Stimulated activated CD4-positive, alpha-beta T cell treated with anti-CD3 and anti-CD28 coated beads, Interleukin-12 subunit alpha, Interleukin-12 subunit beta, amount 100 ng/mL, for 48 hours (primary cell): ENCODE data around the gene CANT1.
"Not testable (repeated sequence)": the region's sequence is repeated elsewhere in the genome, so short reads cannot be mapped to it uniquely, and the experiment has no call there.

Experiments used
- DNase-seq, 3 donors: peaks; one replicate each; pipeline ENCODE4 v3.0.0-alpha.2; 2020; ENCODE audit warnings: low read depth in 2 of 3, low spot score in 1 of 3

The CANT1 gene

DNA sequence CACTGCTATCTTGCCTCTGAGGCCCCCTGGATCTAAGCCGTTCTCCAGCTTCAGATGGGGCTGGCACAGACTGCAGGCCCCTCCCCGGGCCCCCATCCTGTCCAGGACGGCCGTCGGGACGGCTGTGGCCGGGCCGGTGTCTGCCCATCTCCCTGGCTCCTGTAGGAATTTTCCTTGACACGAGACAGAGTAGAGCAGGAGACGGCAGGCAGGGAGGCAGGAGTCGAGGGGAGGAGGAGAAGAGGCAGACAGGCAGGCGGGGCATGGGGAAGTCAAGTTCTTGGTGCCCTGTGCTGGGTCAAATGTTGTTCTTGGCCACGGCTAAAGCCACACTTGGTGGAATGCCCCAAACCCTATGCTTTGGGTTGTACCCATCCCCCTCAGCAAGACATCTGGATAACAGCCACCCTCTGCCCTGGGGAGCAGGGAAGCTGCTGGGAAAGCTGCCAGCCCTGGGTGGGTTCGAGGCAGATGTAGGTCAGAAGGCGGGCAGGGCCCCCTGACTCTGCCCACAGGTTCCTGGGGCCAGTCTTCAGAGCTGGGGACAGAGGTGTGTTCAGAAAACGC is 18.4 kb upstream of the CANT1 start:
- DNase-seq: no peak

DNA sequence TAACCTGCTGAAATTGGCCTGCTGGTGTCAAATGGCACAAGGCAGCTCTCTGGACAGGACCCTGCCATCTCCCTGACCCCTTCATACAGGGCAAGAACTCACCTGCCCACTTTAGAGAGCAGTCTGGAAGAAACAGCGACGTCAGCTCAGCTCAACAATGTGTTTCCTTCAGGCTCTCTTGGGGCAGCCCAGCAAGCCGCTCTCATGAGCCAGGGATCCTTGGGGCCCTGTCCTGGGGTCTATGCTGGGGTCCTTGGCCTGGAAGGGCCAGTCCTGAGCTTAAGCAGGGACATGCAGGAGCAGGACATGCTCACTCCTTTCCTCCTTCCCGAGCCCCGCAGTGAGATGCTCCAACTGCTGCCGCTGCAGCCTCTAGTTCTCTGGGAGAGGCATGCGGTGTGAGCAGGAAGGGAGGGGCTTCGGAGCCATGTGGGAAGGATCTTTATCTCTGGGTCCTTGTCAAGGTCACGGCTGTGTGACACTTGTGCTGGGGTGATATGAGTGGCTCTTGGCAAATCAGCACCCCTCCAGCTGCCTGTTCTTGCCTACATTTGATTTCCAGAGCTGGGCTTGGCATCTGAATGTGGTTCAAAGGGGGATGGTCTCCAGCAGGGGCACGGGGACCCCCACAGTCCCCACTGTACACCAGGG is 17.8 kb upstream of the CANT1 start:
- DNase-seq: no peak

DNA sequence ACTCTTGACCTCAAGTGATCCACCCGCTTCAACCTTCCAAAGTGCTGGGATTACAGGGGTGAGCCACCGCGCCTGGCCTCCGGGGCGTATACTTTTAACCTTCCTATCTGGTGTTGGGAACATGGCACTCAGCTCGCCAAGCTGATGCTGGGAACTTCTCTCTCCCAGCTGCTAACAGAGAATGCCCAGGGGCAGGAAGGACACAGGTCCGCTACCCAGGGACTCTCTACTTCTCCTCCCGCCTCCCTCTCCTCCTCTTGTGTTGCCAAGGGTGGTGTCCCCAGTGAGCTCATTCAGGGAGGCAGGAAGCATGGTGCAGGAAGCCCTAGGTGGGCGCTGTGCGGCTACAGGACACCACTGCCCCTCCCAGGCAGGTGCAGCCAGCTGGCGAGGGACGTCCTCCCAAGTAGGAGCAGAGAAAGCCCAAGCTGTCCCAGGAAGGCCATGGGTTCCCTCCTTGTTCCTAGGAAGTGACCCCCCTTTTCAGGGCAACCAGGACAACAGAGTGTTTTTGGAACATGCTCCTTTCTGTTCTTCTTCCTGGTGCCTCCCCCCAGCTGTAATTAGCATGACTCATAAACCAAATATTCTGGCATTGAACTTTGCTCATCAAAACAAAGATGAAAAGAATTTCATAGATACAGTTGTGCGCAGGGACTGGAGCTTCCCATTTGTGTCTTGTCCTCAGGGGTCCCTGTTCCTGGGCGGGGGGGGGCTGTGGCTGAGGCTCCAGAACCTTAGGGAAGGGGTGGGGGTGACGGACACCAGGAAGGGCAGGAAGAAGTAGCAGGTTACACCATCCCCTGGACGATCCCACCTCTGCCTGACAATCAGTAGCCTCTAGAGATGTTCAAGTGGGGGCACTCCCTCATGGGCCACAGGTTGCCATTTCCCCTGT is 17.1 kb upstream of the CANT1 start:
- no peak for DNase-seq

- DNase-seq: no peak
Measured at GRCh38 chr17:79024901-79025737, 15.6 kb upstream of the CANT1 start.

DNA sequence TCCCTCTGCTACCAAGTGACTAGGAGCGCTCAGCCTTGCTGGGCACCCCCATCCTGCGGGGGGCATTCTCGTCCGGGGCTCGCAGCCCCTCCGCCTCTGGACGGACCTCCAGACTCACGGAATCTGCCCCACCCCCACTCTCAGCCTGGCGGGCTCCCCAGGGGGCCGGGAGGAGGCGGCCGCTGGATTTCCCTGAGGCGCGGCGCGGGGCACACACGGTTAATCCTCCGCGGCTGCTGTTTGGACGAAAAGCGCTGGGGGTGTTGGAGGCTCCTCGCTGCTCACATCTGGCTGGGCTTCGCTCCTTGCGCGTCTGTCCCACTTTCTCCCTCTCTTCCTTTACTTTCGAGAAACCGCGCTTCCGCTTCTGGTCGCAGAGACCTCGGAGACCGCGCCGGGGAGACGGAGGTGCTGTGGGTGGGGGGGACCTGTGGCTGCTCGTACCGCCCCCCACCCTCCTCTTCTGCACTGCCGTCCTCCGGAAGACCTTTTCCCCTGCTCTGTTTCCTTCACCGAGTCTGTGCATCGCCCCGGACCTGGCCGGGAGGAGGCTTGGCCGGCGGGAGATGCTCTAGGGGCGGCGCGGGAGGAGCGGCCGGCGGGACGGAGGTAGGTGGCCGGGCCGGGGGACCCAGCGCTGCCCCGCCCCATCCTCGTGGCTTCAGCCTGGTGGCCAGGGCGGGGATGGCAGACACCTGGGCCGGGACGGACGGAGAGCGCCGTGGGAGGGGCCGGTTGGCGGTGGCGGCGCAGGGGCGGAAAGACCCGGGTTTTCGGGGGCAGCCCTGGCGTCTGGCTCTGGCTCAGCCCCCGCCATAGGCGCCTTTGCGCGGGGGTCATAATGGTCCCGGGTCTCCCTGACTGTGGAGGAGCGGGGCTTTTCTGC is 14.6 kb upstream of the CANT1 start, which contains the start of gene C1QTNF1:
Gene C1QTNF1 (plus strand): TSS at position 284 of the 886 bp plus-strand sequence. CDS start 19,800 bp downstream, outside the sequence.
- peak in 2 of 3 donors; percentile 18 to 22 for DNase-seq

DNA sequence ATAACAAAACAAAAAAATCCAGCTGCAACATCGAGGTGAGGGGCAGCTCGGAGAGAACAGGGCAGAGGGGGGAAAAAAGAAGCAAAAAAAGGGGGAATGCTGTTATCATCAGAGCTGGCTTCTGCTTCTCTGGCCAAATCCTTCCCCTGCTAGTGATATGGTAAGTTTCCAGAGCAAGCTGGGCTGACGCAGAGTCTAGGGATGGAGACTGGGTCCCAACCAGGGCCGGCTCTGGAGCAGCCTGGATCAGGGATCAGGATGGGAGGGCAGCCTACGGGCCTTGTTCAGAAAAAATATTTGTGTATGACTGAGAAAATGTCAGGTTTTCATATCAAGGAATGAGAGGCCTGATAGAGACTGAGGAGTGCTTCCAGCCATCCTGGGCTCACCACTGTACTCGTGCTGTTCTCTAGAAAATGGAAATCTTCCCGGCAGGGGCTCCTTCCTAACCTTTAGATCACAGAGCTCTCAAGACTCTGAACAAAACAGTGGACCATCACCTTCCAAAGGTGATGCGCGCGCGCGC is 13.7 kb upstream of the CANT1 start:
- no peak for DNase-seq

DNA sequence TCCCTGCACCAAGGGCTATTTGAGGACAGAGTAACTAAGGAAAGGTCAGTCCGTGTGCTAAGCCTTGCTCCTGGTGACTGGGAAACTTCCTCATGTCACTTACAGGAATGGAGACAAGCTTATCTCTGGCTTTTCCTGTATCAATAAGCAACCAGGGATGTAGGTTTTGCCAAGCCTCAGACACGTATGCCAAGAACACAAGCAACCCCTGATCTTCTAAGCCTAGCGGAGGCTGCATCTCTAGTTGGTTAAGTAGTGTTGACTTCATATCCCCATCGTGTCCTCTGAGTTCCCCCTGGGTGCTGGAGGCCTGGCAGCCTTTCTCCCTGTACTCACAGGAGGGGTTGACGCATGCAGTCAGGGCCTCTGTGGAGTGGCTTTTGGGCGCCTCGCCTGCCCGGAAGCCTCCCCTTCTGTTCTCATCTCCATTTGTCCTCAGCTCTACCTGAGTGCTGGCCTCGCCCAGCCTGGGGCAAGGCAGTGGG is 13.0 kb upstream of the CANT1 start:
- DNase-seq: no peak

- not testable (repeated sequence) for DNase-seq
Measured at GRCh38 chr17:79021929-79022328, 12.4 kb upstream of the CANT1 start.

DNA sequence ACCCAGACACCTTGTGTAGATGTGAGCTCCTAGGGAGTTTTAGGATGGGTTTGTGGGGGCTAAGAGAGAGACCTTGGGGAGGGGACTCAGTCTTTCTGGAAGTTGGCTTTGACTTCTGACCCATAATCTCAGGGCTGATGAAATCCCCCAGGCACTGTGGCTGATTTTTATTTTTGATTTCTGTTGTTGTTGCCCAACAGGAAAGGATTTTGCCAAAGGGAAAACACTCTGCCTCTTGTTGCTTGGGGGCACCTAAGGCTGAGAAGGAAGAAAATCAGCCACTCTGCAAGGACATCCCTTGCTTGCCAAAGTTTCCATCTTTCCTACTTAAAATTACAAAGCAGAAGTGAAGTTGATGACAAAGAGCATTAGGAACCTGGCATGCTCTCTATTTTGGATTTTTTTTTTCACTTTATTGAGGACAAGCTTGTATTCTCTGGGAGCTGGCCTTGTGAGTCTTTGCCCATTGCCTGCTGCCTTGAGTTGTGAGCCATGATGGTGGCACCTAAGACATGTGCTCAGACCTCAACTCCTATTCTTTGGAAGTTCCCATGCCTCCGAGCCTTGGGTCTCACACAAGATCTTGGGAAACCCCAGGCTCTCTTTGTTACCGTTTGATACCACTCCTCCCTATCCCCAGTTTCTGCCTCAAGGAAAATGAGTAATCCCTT is 11.2 kb upstream of the CANT1 start:
- no peak for DNase-seq

GRCh38 chr17:79019632-79020584 is 10.3 kb upstream of the CANT1 start:
- peak in 2 of 3 donors; percentile 24 to 43 for DNase-seq

DNA sequence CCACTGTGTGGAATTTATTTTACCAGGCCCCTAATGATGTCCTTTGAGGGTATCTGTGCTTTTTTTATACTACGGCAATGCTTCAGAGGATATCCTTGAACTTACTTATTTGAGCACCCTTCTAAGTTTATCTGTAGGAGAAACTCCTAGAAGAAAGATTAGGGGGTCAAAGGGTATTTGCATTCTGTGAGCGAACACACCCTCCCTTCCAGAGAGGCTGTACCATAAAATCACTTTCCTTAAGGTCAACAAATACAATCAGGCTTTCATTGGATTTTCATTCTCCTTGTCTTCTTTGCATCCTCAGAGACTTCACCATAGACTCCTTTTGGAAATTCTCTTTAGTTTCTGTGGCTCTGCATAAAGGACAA is 9.7 kb upstream of the CANT1 start:
- no peak for DNase-seq

DNA sequence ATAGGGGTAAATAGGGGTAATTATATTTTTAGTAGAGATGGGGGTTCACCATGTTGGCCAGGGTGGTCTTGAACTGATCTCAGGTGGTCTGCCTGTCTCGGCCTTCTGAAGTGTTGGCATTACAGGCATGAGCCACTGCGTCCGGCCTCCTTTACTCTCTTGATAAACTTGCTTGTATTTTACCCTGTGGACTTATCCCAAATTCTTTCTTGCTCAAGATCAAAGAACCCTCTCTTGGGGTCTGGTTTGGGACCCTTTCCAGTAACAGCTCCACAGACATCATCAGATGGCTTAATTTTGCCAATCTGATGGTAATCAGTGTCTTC is 8.8 kb upstream of the CANT1 start:
- DNase-seq: no peak

GRCh38 chr17:79017546-79018369 is 8.2 kb upstream of the CANT1 start:
- DNase-seq: no peak

GRCh38 chr17:79014158-79014758 is 4.7 kb upstream of the CANT1 start:
- DNase-seq: no peak

DNA sequence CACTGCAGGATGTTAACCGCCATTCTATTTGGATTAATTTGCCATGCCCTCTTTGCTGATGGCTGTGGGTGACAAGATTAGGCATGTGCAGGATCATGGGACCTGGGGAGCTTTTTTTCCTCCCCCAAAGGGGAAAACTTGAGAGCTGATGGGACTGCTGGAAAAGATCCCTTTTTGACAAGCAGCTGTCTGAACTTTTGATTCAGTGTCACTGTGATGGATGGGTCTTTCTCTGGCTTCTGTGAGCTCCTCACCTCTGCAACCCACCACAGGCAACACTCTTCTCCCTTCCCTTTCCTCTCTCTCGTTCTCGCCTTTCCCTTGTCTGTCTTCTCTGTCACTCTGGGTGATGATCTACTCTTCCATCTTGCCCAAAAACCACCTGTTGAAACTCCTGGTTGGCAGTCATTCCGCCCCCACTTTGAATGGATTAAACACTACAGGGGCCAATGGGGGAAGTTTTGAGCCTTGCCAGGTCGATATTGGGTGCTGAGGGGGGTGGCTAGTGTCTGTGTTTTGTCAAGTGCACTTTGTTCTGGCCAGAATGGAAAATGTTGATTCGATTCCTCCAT is 3.1 kb upstream of the CANT1 start:
- no peak for DNase-seq

DNA sequence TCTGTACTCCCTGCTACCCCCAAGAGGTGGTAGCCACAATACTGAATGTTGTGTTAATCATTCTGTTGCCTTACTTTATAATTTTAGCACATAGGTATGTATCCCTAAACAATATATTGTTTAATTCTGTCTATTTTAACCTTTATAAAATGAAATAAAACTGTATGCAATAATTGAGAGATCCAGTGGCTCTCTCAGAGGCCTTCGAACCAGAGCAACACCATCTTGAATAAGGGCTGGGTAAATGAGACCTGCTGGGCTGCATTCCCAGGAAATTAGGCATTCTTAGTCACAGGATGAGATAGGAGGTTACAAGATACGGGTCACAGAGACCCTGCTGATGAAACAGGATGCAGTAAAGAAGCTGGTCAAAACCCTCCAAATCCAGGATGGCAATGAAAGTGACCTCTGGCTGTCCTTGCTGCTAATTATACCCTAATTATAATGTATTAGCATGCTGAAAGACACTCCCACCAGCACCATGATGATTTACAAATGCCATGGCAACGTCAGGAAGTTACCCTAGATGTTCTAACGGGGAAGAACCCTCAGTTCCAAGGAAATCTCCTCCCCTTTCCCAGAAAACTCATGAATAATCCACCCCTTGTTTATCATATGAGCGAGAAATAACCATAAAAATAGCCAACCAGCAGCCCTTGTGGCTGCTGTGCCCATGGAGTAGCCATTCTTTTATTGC is 2.0 kb upstream of the CANT1 start:
- no peak for DNase-seq
